Esophagus squamous epithelium (tissue), 5 donors: ENCODE results near the gene SMAD3. TPM values are rescaled to one million over a fixed set of nuclear protein-coding genes. Genes with fewer than 3 reads are reported as not detected.

ENCODE experiments used
- DNase-seq: peaks from one replicate; lab custom pipeline; 2025; lab: John Stamatoyannopoulos, UW
- H3K27ac ChIP-seq, 4 donors: fragments of 200-600 bp; sonication (generic); one replicate each; pipeline ENCODE4 v1.5.1; 2016 to 2019; ENCODE audit warnings: mild to moderate bottlenecking in 1 of 4
- H3K27me3 ChIP-seq, 4 donors: fragments of 200-600 bp; sonication (generic); 1 replicate in 3 of 4; 2 replicates in 1 of 4; pipeline versions ENCODE4 v1.5.1 to v1.6.0; 2017 to 2021; ENCODE audit warnings: antibody characterized with exemption in 1 of 4
- H3K36me3 ChIP-seq, 3 donors: fragments of 200-600 bp; sonication (generic); one replicate each; pipeline ENCODE4 v1.5.1; 2016 to 2019
- H3K4me1 ChIP-seq, 3 donors: fragments of 200-600 bp; sonication (generic); one replicate each; pipeline ENCODE4 v1.5.1; 2017 to 2019
- H3K4me3 ChIP-seq, 4 donors: fragments of 200-600 bp; sonication (generic); 1 replicate in 3 of 4; 2 replicates in 1 of 4; pipeline ENCODE4 v1.5.1; 2016 to 2019; ENCODE audit warnings: mild to moderate bottlenecking in 2 of 4, moderate library complexity in 1 of 4
- H3K9me3 ChIP-seq, 3 donors: fragments of 200-600 bp; sonication (generic); one replicate each; pipeline ENCODE4 v1.5.1; 2016 to 2019
- POLR2A ChIP-seq, 4 donors: fragments of 450-650 bp; IDR thresholded peaks; one replicate each; pipeline ENCODE4 v1.6.1; 2017; ENCODE audit warnings: antibody characterized with exemption in 4 of 4, mild to moderate bottlenecking in 4 of 4, moderate library complexity in 3 of 4
- WGBS, 2 donors: methylation state at CpG; one replicate each; pipeline ENCODE4 v1.1.5; 2018; 5-methylcytosine and 5-hydroxymethylcytosine counted together
- intact Hi-C: fragments of 100-400 bp; cut with DNase I; formaldehyde crosslinking; loops from one replicate; pipeline ENCODE4 v1.15.0; 2022
- total RNA-seq, 4 donors: library from RNA; depleted of rRNA; stranded (reverse); fragments of >200 nt; gene quantifications; one replicate each; pipeline ENCODE4 v1.1.0, GENCODE V29; 2016
- TF ChIP-seq, protein P1 (sequence below), 6 experiments: fragments of 450-650 bp in 4 of 6; fragments of 200-600 bp in 2 of 6; sonication (generic) in 2 of 6; IDR thresholded peaks; one replicate each; pipeline ENCODE4 v1.5.1; 2016 to 2019; ENCODE audit warnings: antibody characterized with exemption in 6 of 6, mild to moderate bottlenecking in 4 of 6, moderate library complexity in 4 of 6
- donor health status: DM: yes; HTN: yes; CAD: no.

SMAD3 gene
- total RNA-seq, 4 donors from 2014 or later: 70.8 to 134 (median 105) TPM

DNA sequence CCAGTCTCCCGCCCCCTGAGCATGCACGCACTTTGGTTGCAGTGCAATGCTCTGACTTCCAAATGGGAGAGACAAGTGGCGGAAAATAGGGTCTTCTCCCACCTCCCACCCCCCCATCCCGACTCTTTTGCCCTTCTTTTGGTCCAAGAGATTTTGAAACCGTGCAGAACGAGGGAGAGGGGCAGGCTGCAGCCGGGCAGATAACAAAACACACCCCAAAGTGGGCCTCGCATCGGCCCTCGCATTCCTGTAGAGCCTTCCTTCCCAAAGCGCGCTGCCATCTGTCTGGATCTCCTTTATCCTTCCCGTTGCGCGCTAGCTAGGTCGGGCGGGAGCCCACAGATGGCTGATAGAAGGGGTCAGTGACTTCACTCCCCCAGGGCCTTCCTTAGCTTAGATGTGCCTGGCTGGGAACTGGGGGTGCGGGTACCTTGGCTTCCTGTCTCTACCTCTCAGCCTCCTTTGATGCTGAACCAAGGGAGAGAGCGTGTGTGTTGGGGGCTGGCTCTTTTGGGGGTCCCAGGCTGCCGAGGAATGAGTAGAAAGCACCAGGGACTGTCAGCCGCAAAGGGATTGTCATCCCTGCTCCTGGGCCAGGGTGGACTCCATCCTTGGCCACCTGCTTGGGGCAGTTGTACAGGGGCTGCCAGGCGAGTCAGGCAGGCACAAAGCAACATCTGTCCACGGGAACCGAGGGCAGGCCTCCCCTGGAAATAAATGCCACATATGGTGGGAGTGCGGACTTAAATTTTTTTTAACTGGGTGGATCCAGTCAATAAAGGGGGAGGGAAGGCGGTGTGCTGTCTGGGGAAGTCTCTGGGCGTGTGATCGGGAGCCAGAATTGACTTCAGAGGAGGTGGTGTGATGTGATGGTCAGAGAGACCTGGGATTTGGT is 1.8 kb downstream of the SMAD3 start:
- Histone ChIP-seq H3K27me3 (no peaks in the 10 kb centered on the region), H3K4me1 (peaks cover 19 to 69% (median 32%) of the 10 kb centered on the region in 3 donors), H3K9me3 (no peaks in the 10 kb centered on the region), H3K27ac (peak overlapping the region; percentile 84 to 94 (median 86)), H3K4me3 (peak overlapping the region; percentile 61 to 92 (median 74)), H3K36me3 (peaks cover 0 to 16% (median 0%) of the 10 kb centered on the region in 3 donors)
- no peak for DNase-seq
- intact Hi-C loops: no loop called here
- WGBS, 2 donors: 7 to 13% methylated on average over 22 of the region's 28 CpGs
- TF ChIP-seq POLR2A (IDR thresholded peaks at IDR 0.05): no peak
- TF ChIP-seq, protein P1, sequence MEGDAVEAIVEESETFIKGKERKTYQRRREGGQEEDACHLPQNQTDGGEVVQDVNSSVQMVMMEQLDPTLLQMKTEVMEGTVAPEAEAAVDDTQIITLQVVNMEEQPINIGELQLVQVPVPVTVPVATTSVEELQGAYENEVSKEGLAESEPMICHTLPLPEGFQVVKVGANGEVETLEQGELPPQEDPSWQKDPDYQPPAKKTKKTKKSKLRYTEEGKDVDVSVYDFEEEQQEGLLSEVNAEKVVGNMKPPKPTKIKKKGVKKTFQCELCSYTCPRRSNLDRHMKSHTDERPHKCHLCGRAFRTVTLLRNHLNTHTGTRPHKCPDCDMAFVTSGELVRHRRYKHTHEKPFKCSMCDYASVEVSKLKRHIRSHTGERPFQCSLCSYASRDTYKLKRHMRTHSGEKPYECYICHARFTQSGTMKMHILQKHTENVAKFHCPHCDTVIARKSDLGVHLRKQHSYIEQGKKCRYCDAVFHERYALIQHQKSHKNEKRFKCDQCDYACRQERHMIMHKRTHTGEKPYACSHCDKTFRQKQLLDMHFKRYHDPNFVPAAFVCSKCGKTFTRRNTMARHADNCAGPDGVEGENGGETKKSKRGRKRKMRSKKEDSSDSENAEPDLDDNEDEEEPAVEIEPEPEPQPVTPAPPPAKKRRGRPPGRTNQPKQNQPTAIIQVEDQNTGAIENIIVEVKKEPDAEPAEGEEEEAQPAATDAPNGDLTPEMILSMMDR (IDR thresholded peaks at IDR 0.05): no peak

DNA sequence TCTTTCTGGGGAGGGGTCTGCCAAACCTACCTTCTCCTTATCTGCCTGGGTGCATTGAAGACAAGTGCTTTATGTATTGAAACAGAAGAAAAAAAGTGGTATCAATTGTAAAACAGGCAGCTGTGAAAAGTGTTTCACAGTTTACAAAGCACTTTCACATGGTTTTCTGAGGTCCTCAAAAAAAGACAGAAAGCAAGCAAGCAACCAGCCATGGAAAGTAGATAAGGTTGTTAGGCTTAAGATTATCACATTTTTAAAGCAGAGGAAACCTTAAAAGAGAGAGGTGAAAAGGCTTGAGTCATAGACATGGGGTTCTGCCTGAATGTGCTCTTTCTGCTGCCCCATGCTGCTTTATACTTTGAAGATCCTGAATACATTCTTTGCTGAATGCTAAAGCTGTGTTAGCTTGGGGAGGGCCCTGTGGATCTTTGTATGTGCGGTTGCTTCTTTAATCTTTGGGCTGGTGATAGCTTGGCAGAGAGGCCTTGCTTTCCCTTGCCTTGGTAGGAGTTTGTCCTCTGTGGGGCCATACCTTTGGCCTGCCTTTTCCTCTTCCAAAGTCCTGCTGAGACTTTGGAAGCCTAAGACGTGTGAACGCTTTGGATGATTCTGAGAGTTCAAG is 2.6 kb downstream of the SMAD3 start:
- H3K27me3 ChIP-seq: no peaks in the 10 kb centered on the region
- H3K9me3 ChIP-seq: no peaks in the 10 kb centered on the region
- H3K4me1 ChIP-seq: peaks cover 23 to 77% (median 32%) of the 10 kb centered on the region in 3 donors
- DNase-seq: no peak
- 22 to 52% methylated on average over 3 of the region's 3 CpGs for WGBS, 2 donors
- TF ChIP-seq POLR2A (IDR thresholded peaks at IDR 0.05): no peak
- TF ChIP-seq, protein P1 (IDR thresholded peaks at IDR 0.05): no peak
- H3K27ac ChIP-seq: peak overlapping the region; percentile 84 to 94 (median 86)
- H3K4me3 ChIP-seq: peak overlapping the region; percentile 61 to 92 (median 74)
- H3K36me3 ChIP-seq: peaks cover 0 to 24% (median 0%) of the 10 kb centered on the region in 3 donors
- intact Hi-C loops: no loop called here

DNA sequence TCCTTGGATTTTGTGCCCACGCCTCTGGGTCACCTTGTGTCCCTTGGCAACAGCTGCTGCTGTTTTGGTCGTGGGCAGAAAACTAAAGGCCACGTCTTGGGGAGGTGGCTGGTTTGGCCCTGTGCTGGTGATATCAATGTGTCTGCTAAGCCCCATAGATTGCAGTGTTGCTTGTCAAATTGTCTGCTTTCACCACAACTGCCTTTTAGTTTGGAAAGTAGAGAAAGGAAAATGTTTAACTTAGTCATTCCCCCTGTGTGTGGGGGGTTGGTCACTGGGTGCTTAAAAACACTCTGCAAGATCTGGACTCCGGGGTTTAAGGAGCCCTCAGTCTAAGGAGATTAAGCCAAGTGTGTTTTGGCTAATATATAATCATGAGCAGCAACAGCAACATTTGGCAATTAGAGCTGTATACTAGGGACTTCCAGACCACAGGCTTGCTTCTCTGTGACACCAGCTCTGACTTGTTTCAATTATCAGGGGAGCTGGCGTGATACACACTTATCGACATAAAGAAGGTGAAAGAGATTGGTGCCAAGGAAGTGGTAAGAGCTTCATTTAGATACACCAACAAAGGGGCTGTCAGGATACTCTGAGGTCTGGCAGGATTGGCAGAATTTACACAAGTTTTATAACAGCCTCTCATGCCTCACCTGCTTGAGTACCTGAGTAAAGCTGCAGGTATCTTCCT is 3.5 kb downstream of the SMAD3 start:
- no peaks in the 10 kb centered on the region for H3K27me3 ChIP-seq
- H3K9me3 ChIP-seq: no peaks in the 10 kb centered on the region
- DNase-seq: no peak
- WGBS, 2 donors: 15 to 46% methylated on average over 2 to 4 of the region's 6 CpGs
- TF ChIP-seq POLR2A (IDR thresholded peaks at IDR 0.05): no peak
- TF ChIP-seq, protein P1 (IDR thresholded peaks at IDR 0.05): no peak
- peaks cover 0 to 24% (median 0%) of the 10 kb centered on the region in 3 donors for H3K36me3 ChIP-seq
- H3K4me3 ChIP-seq: peak overlapping the region in 3 of 4 donors; percentile 69 to 92 (median 78)
- H3K4me1 ChIP-seq: peaks cover 31 to 84% (median 32%) of the 10 kb centered on the region in 3 donors
- intact Hi-C loops: no loop called here
- H3K27ac ChIP-seq: peak overlapping the region; percentile 84 to 94 (median 86)

DNA sequence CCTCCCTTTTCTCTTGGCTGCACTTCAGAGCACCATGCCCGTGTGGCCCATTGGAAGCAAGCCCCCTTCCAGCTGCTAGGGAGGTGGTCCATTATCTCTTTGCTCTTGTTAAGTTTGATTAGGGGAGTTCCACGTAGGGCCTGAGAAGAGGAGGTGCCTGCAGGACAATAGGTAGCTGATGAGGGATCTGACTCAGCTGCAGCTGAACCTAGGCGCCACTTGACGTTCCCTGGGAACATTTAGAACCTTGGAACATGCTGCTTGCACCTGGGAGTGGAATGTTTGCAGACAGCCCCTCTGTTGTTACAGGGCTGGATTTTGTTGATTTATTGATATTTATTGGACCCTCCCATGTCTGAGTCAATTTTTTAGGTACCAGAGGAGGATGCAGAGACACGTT is 4.7 kb downstream of the SMAD3 start:
- DNase-seq: no peak
- TF ChIP-seq POLR2A (IDR thresholded peaks at IDR 0.05): no peak
- TF ChIP-seq, protein P1 (IDR thresholded peaks at IDR 0.05): no peak
- Histone ChIP-seq H3K27ac (peak overlapping the region in 3 of 4 donors; percentile 85 to 94 (median 86)), H3K9me3 (no peaks in the 10 kb centered on the region), H3K27me3 (no peaks in the 10 kb centered on the region), H3K4me3 (no peak overlapping the region), H3K36me3 (peaks cover 0 to 24% (median 0%) of the 10 kb centered on the region in 3 donors), H3K4me1 (peaks cover 38 to 84% (median 43%) of the 10 kb centered on the region in 3 donors)
- intact Hi-C loops: no loop called here
- 44 to 50% methylated on average over 2 to 5 of the region's 5 CpGs for WGBS, 2 donors
